HG02763 (cell line): ENCODE measurements around the gene SLC39A11.
"Not testable (repeated sequence)": the region's sequence is repeated elsewhere in the genome, so short reads cannot be mapped to it uniquely, and the experiment has no call there.

Experiments
- ATAC-seq: cut with Tn5 transposase; IDR thresholded peaks from one replicate; pipeline ENCODE4 v1.9.1; 2021; ENCODE audit warnings: mild to moderate bottlenecking, moderate library complexity; ENCODE audit not compliant: unreplicated experiment

Gene SLC39A11

GRCh38 chr17:72927760-72928159, 164.7 kb downstream of the SLC39A11 start:
- no peak for ATAC-seq

GRCh38 chr17:72927146-72927545, 165.3 kb downstream of the SLC39A11 start:
- no peak for ATAC-seq

- no peak for ATAC-seq
Measured at GRCh38 chr17:72926171-72926570, 166.3 kb downstream of the SLC39A11 start.

GRCh38 chr17:72924196-72924595, 168.3 kb downstream of the SLC39A11 start:
- no peak for ATAC-seq

GRCh38 chr17:72922219-72922618, 170.3 kb downstream of the SLC39A11 start:
- ATAC-seq: no peak

GRCh38 chr17:72921347-72922054, 171.0 kb downstream of the SLC39A11 start:
- no peak for ATAC-seq

GRCh38 chr17:72920513-72920912, 172.0 kb downstream of the SLC39A11 start:
- ATAC-seq: no peak

- ATAC-seq: no peak
Measured at GRCh38 chr17:72916991-72917390, 175.5 kb downstream of the SLC39A11 start.

- no peak for ATAC-seq
Measured at GRCh38 chr17:72915625-72916081, 176.8 kb downstream of the SLC39A11 start.

GRCh38 chr17:72913142-72913682, 179.3 kb downstream of the SLC39A11 start:
- no peak for ATAC-seq

- ATAC-seq: no peak
Measured at GRCh38 chr17:72906306-72906705, 186.2 kb downstream of the SLC39A11 start.

- ATAC-seq: no peak
Measured at GRCh38 chr17:72903522-72903921, 189.0 kb downstream of the SLC39A11 start.

- no peak for ATAC-seq
Measured at GRCh38 chr17:72901657-72902056, 190.8 kb downstream of the SLC39A11 start.

GRCh38 chr17:72901083-72901482, 191.4 kb downstream of the SLC39A11 start:
- no peak for ATAC-seq

GRCh38 chr17:72900654-72900971, 191.9 kb downstream of the SLC39A11 start:
- no peak for ATAC-seq

GRCh38 chr17:72898725-72899124, 193.8 kb downstream of the SLC39A11 start:
- ATAC-seq: no peak

- ATAC-seq: not testable (repeated sequence)
Measured at GRCh38 chr17:72896288-72896687, 196.2 kb downstream of the SLC39A11 start.

- no peak for ATAC-seq
Measured at GRCh38 chr17:72891627-72892026, 200.9 kb downstream of the SLC39A11 start.

- no peak for ATAC-seq
Measured at GRCh38 chr17:72890711-72891110, 201.8 kb downstream of the SLC39A11 start.

GRCh38 chr17:72887917-72888316, 204.6 kb downstream of the SLC39A11 start:
- no peak for ATAC-seq

GRCh38 chr17:72887322-72887721, 205.2 kb downstream of the SLC39A11 start:
- ATAC-seq: no peak

GRCh38 chr17:72886622-72887021, 205.9 kb downstream of the SLC39A11 start:
- ATAC-seq: no peak

GRCh38 chr17:72884066-72884465, 208.4 kb downstream of the SLC39A11 start:
- ATAC-seq: no peak
